HUES6 (cell line): ENCODE measurements around the gene CD84.

Source experiments
- H3K27ac ChIP-seq: 2 replicates; pipeline ENCODE4 v1.7.0; 2013; ENCODE audit warnings: low read depth, mild to moderate bottlenecking, low read length, inconsistent platforms
- H3K27me3 ChIP-seq: 2 replicates; pipeline ENCODE4 v1.6.1; 2013; ENCODE audit warnings: low read length; ENCODE audit not compliant: control insufficient read depth, insufficient read depth
- H3K36me3 ChIP-seq: 2 replicates; pipeline ENCODE4 v1.6.1; 2013; ENCODE audit warnings: low read length; ENCODE audit not compliant: control insufficient read depth, insufficient read depth
- H3K4me1 ChIP-seq: 2 replicates; pipeline ENCODE4 v1.6.1; 2013; ENCODE audit warnings: low read length; ENCODE audit not compliant: control insufficient read depth, insufficient read depth
- H3K4me3 ChIP-seq: 2 replicates; pipeline ENCODE4 v1.5.1; 2013; ENCODE audit warnings: low read depth, low read length
- H3K9ac ChIP-seq: one replicate; pipeline ENCODE4 v1.6.1; 2013; ENCODE audit warnings: mild to moderate bottlenecking, low read length
- H3K9me3 ChIP-seq: 2 replicates; pipeline ENCODE4 v1.6.1; 2013; ENCODE audit warnings: low read depth, low read length; ENCODE audit not compliant: control insufficient read depth, insufficient read depth

CD84 gene

GRCh38 chr1:160608514-160608913 lies 29.2 kb upstream of the CD84 start:
- H3K4me1 ChIP-seq = peaks cover 17% of the 10 kb centered on the region; the same call in 1 of the 2 replicates
- H3K9me3 ChIP-seq = peaks cover 7% of the 10 kb centered on the region; the same call in 1 of the 2 replicates
- H3K27ac ChIP-seq = no peak overlapping the region
- no peak overlapping the region for H3K9ac ChIP-seq
- H3K4me3 ChIP-seq = no peak overlapping the region
- H3K36me3 ChIP-seq = no peaks in the 10 kb centered on the region
- H3K27me3 ChIP-seq = no peaks in the 10 kb centered on the region

GRCh38 chr1:160608057-160608456 lies 28.8 kb upstream of the CD84 start:
- Histone ChIP-seq H3K4me3 (no peak overlapping the region), H3K36me3 (no peaks in the 10 kb centered on the region), H3K9ac (no peak overlapping the region), H3K27ac (no peak overlapping the region), H3K9me3 (peaks cover 7% of the 10 kb centered on the region; the same call in 1 of the 2 replicates), H3K27me3 (no peaks in the 10 kb centered on the region), H3K4me1 (peaks cover 17% of the 10 kb centered on the region; the same call in 1 of the 2 replicates)

GRCh38 chr1:160607672-160608032 lies 28.4 kb upstream of the CD84 start:
- Histone ChIP-seq H3K9ac (no peak overlapping the region), H3K9me3 (peaks cover 7% of the 10 kb centered on the region; the same call in 1 of the 2 replicates), H3K27me3 (no peaks in the 10 kb centered on the region), H3K36me3 (no peaks in the 10 kb centered on the region), H3K4me3 (no peak overlapping the region), H3K27ac (no peak overlapping the region), H3K4me1 (peaks cover 17% of the 10 kb centered on the region; the same call in 1 of the 2 replicates)

GRCh38 chr1:160607011-160607671 lies 27.8 kb upstream of the CD84 start:
- Histone ChIP-seq H3K9ac (no peak overlapping the region), H3K27me3 (no peaks in the 10 kb centered on the region), H3K4me3 (no peak overlapping the region), H3K27ac (no peak overlapping the region), H3K4me1 (peaks cover 17% of the 10 kb centered on the region; the same call in 1 of the 2 replicates), H3K9me3 (peaks cover 8% of the 10 kb centered on the region; the same call in 1 of the 2 replicates), H3K36me3 (no peaks in the 10 kb centered on the region)

- peak overlapping the region; percentile 68; the same call in 1 of the 2 replicates for H3K27ac ChIP-seq
- no peaks in the 10 kb centered on the region for H3K27me3 ChIP-seq
- H3K9me3 ChIP-seq = peaks cover 14% of the 10 kb centered on the region; the same call in 1 of the 2 replicates
- H3K36me3 ChIP-seq = no peaks in the 10 kb centered on the region
- H3K4me3 ChIP-seq = no peak overlapping the region
- peaks cover 17% of the 10 kb centered on the region; the same call in 1 of the 2 replicates for H3K4me1 ChIP-seq
- H3K9ac ChIP-seq = no peak overlapping the region
Observed at GRCh38 chr1:160606611-160607010, 27.3 kb upstream of the CD84 start.

- H3K4me1 ChIP-seq = peaks cover 16% of the 10 kb centered on the region; the same call in 1 of the 2 replicates
- no peaks in the 10 kb centered on the region for H3K36me3 ChIP-seq
- peaks cover 20% of the 10 kb centered on the region; the same call in 1 of the 2 replicates for H3K9me3 ChIP-seq
- peak overlapping the region; percentile 68; the same call in 1 of the 2 replicates for H3K27ac ChIP-seq
- H3K9ac ChIP-seq = no peak overlapping the region
- H3K27me3 ChIP-seq = no peaks in the 10 kb centered on the region
- no peak overlapping the region for H3K4me3 ChIP-seq
Observed at GRCh38 chr1:160605792-160606479, 26.6 kb upstream of the CD84 start.

- Histone ChIP-seq H3K9me3 (peaks cover 28% of the 10 kb centered on the region), H3K36me3 (no peaks in the 10 kb centered on the region), H3K9ac (no peak overlapping the region), H3K4me3 (no peak overlapping the region), H3K27me3 (no peaks in the 10 kb centered on the region), H3K4me1 (peaks cover 9% of the 10 kb centered on the region; the same call in 1 of the 2 replicates), H3K27ac (no peak overlapping the region)
Observed at GRCh38 chr1:160605205-160605604, 25.9 kb upstream of the CD84 start.

GRCh38 chr1:160597705-160598104 lies 18.4 kb upstream of the CD84 start:
- Histone ChIP-seq H3K36me3 (no peaks in the 10 kb centered on the region), H3K9ac (no peak overlapping the region), H3K27me3 (no peaks in the 10 kb centered on the region), H3K4me3 (no peak overlapping the region), H3K4me1 (no peaks in the 10 kb centered on the region), H3K9me3 (peaks cover 29% of the 10 kb centered on the region), H3K27ac (no peak overlapping the region)

GRCh38 chr1:160597051-160597450 lies 17.8 kb upstream of the CD84 start:
- no peak overlapping the region for H3K27ac ChIP-seq
- H3K27me3 ChIP-seq = no peaks in the 10 kb centered on the region
- H3K4me1 ChIP-seq = no peaks in the 10 kb centered on the region
- H3K36me3 ChIP-seq = no peaks in the 10 kb centered on the region
- H3K9ac ChIP-seq = no peak overlapping the region
- no peak overlapping the region for H3K4me3 ChIP-seq
- H3K9me3 ChIP-seq = peaks cover 26% of the 10 kb centered on the region

GRCh38 chr1:160590488-160590887 lies 11.2 kb upstream of the CD84 start:
- no peak overlapping the region for H3K9ac ChIP-seq
- H3K27ac ChIP-seq = no peak overlapping the region
- H3K9me3 ChIP-seq = no peaks in the 10 kb centered on the region
- H3K36me3 ChIP-seq = no peaks in the 10 kb centered on the region
- H3K4me3 ChIP-seq = no peak overlapping the region
- H3K4me1 ChIP-seq = no peaks in the 10 kb centered on the region
- no peaks in the 10 kb centered on the region for H3K27me3 ChIP-seq

GRCh38 chr1:160588468-160588867 lies 9.2 kb upstream of the CD84 start:
- Histone ChIP-seq H3K36me3 (no peaks in the 10 kb centered on the region), H3K9me3 (no peaks in the 10 kb centered on the region), H3K4me3 (no peak overlapping the region), H3K9ac (no peak overlapping the region), H3K27me3 (no peaks in the 10 kb centered on the region), H3K4me1 (no peaks in the 10 kb centered on the region), H3K27ac (no peak overlapping the region)
